Stimulated activated CD4-positive, alpha-beta T cell treated with anti-CD3 and anti-CD28 coated beads, Interleukin-12 subunit alpha, Interleukin-12 subunit beta, amount 100 ng/mL, for 48 hours (primary cell): ENCODE results near the gene AKAP12.
A peak's percentile ranks its signal among the peaks of the same experiment; 100 is the strongest.

Experiments
- DNase-seq, 3 donors: peaks; one replicate each; pipeline ENCODE4 v3.0.0-alpha.2; 2020; ENCODE audit warnings: low read depth in 2 of 3, low spot score in 1 of 3

AKAP12 gene

GRCh38 chr6:151276112-151276740, 36.5 kb downstream of the AKAP12 start:
- DNase-seq: no peak

DNA sequence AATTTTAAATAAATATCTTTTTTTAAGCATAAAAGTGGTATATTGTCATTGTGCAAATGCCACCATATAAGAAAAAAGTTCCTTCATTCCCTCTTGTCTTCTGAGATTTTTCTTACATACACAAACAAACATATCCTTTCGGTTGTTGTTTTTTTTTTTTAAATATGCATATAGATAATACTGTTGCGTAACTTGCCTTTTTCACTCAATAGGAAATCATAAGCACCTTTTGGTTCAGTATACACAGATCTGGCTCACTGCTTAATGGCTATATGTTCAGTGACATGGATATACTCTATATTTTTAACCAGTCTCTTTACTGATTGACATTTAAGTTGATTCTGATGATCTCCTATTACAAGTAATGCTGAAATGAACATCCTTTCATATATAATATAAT, 40.1 kb downstream of the AKAP12 start:
- no peak for DNase-seq

DNA sequence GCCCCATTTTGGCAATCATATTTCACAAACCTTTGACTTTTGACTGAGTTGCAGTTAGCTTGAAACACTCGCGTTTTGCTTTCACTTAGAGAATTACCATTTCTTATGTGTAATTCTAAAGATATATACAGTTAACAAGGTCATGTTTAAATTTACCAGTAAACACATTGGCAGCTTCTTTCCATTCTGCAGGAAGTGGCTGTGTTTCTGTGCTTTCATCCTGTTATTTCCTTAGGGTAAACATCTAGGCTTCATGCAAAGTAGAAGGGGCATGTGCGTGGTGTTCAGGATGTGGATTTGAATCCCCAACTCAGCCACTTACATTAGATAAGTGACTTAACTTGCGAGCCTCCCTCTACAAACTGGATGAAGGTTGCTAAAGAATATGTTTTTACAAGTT, 41.1 kb downstream of the AKAP12 start:
- no peak for DNase-seq

GRCh38 chr6:151284012-151284411, 44.2 kb downstream of the AKAP12 start:
- no peak for DNase-seq

- no peak for DNase-seq
Observed at GRCh38 chr6:151284548-151285017, 44.8 kb downstream of the AKAP12 start.

- DNase-seq: no peak
Observed at GRCh38 chr6:151285122-151285521, 45.4 kb downstream of the AKAP12 start.

DNA sequence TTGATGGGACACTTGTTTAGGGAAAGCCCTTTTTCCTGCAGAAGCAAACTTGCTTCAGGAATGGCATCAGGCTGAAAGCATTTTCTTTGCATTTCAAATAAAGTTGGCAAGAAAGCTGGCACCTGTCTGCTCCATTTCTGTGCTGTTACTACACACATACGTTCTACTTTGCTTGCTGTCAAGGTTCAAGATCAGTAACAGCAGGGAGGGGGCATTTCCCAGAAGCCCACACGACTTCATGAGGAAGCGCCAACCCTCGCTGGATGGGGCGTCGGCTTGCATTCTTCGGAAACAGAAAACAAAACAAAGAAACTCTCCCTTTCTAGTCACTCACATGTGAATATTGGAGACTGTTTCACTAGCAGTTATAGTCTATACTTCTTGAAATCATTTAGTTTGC, 46.4 kb downstream of the AKAP12 start:
- DNase-seq: no peak

GRCh38 chr6:151288712-151289398, 49.1 kb downstream of the AKAP12 start:
- DNase-seq: no peak

DNA sequence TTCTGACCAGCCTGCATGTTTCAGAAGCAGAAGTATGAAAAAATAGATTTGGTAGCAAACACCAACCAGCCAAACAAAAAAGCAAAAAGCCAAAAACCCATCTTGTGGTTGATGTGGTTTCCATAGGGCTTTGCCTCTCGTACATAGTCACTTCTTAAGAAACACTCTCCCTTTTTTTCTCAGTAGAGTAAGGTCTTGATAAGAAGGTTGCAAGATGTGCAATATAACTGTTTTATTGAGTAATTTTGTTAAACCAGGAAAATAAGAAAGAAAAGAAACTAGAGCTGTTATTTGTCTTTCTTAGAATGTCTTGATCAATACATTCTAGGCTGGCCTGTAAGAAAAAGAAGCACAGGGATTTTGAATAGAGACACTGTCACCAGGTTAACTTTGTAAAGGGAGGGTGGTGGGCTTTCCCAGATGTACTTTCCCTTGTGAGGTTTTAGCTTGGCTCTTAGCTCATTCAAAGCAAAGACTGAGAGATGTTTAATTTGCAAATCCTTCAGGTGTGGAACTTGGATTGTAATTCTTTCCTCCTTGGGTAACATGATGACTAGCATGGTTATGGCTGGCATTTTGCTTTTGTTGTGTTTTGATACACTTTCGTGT, 49.7 kb downstream of the AKAP12 start:
- DNase-seq: peak in 1 of 3 donors; percentile 14

DNA sequence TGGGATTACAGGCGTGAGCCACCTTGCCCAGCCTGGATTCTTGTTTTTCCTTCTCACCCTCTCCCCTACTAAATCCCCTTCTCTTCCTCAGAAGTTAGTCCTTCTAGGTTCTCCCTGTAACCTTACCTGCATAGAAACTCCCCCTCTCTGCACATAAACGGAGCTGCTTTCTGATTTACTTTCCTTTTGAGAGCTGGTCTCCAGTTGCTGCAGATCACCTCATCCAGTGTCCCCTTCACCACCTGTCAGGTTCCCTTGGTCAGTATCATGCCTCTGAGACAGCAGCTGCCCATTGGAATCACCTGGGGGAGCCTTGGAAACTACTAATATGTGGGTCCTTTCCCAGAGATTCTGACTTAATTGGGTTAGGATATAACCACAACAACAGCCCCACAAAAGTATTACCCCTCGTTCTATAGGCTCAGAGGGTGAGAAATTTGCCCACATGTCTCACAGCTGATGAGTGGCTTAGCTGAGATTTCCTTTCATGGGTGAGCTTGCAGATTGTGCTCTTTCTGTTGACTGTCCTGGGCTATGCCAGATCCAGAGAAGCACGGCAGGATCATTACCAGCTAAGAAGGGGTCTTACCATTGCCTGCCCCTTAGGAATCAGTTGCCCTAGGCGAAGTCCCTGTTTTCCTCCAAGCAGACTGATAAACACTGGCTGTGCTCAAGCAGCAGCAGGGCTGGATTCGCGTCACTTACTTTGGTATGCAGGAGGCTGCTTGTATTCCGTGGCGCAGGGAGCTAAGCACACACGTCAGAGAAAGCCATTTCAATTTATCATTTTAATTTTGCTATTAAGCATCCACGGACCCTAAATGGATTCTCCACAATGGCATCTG, 51.3 kb downstream of the AKAP12 start:
- no peak for DNase-seq

GRCh38 chr6:151291722-151292059, 51.9 kb downstream of the AKAP12 start:
- DNase-seq: no peak

DNA sequence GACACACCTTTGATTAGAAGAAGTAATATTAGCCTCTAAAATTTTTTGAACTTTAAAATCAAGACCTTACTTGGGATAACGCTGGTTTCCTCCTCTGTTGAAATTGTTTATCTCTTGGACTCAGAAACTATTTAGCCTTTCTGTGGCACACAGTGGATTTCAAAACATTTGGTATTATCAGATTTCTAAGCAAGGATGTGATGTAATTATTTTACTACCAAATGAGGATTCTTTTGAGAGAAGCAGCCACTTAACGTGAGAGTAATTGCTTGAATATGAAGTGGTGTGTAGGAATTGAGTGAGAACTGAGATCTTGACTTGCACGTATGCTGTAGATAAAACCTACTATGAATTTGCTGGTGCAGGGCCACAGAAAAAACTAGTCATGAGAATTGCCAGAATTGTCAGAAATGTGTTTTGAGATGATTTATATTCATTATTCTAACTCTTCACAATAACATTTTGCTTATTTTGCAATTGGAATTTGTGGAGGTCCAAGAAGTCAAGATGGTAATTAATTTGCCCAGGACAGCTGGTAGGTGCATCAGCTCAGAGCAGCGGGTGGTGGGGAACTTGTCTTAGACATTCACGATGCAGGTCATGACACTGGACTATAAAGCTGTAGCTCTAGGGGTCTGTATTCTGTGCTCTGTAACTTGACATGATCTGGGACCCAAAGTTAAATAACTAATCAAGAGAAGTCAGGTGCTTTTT, 53.4 kb downstream of the AKAP12 start:
- DNase-seq: no peak

DNA sequence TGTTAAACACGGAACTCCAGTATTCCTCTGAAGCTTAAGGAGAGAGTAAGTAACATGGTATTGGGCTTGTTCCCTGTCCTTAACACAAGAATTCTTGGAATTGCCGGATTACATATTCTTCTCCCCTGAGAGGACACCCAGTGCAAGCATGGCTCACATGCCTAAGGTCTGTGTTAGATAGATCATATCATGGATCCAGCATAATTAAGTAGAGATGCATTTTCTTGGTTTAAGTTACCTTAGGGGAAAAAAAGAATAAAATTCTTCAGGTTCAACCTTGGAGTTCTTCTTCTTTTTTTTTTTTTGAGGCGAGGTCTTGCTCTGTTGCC, 53.9 kb downstream of the AKAP12 start:
- no peak for DNase-seq

- no peak for DNase-seq
Observed at GRCh38 chr6:151294561-151295101, 54.9 kb downstream of the AKAP12 start.

DNA sequence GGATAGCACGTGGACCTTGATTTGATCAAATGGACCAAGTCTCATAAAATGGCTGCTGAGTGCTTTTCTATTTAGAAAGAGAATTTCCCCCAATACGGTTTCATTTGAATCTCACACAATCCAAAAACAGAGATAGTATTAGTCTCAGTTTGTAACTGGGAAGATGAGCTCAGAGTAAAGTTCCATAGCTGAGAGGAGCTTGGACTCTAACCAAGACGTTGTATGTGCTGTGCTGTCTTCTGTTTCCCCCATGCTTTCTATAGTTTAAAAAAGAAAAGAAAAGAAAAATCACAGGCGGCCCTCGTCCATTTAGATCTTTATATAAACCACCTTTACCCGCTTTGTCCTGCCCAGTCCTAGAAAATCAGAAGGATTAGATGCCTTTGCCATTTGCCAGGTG, 58.1 kb downstream of the AKAP12 start:
- no peak for DNase-seq

DNA sequence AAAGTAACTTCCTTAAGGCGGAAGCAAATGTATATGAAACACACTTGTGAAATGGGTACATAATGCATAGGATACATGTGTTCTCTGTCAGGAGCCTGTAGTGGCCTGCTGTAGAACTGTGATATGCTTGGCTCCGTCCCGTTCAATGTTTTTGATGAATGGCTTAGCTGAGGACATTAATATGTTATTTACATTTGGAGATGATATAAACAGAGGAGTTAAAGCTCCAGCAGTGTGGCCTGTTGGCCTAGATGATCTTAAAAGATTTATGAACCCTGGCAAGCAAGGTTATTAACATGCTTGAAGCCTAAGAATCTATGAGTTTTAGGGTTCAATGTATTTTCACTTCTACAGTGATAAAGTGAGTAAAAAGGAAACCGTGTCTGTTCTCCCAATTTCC, 59.2 kb downstream of the AKAP12 start:
- DNase-seq: no peak

DNA sequence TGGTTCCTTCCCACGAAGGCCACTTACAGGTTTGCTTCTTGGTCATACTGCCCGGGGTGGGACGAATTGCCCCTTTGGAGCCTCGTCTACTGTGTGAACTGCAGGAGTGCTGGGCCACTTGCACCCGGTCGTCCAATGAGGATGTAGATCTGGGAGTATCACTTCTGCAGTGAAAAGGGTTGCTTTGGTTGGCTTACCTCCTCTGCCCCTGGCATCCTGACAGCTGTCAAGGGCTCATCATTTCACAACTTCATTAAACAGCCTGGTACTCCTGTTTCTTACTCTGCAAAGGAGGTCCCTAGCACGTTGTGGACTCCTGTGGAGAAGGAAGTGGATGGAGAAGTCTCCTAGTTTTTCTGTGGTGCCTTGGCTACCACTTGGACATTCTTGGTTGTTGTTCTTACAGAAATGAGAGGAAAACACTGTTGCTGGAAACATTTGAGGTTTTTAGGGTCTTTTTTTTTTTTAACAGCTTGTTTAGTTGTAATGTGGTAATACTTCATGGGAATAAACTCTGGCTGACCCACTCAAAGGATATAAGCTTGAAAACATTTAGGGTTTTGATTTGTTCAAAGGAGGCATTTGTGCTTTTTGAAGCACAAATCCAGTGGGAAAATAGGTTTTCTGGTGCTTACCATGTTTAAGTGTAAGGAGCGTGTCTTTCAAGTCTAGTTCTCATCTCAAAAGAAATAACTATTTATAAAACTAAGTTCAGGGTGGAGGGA, 60.7 kb downstream of the AKAP12 start:
- DNase-seq: no peak

- no peak for DNase-seq
Observed at GRCh38 chr6:151301547-151301946, 61.8 kb downstream of the AKAP12 start.

GRCh38 chr6:151303231-151303630, 63.5 kb downstream of the AKAP12 start:
- DNase-seq: no peak

- no peak for DNase-seq
Observed at GRCh38 chr6:151306269-151306783, 66.6 kb downstream of the AKAP12 start.
